Measurements from ENCODE around the gene STEAP2.

- no peak for TF ChIP-seq CTCF (IDR thresholded peaks at IDR 0.05; ENCODE audit: low read depth, low read length, poor library complexity, severe bottlenecking)
- TF ChIP-seq EZH2phosphoT487 (IDR thresholded peaks at IDR 0.05; ENCODE audit: borderline replicate concordance, low read length) = no peak
These were observed 45.8 kb upstream of the STEAP2 start for GRCh38 chr7:90165724-90166123.
